ENCODE data around the gene HCAR1. TPM values are rescaled to one million over a fixed set of nuclear protein-coding genes. Genes with fewer than 3 reads are reported as not detected.
"Not testable (repeated sequence)": the region's sequence is repeated elsewhere in the genome, so short reads cannot be mapped to it uniquely, and the experiment has no call there.

HCAR1 gene
- total RNA-seq, 4 donors from 2014 or later: under 0.01 to 1.8 (median 1.1) TPM

GRCh38 chr12:122681814-122682213, 48.8 kb downstream of the HCAR1 start:
- no peaks in the 10 kb centered on the region for H3K27me3 ChIP-seq
- peaks cover 0 to 13% (median 0%) of the 10 kb centered on the region in 4 donors for H3K4me1 ChIP-seq
- no peak overlapping the region for H3K27ac ChIP-seq
- H3K36me3 ChIP-seq: no peaks in the 10 kb centered on the region
- WGBS, 2 donors: 75 to 80% methylated on average over 4 of the region's 4 CpGs
- H3K9me3 ChIP-seq: no peaks in the 10 kb centered on the region
- no peak for DNase-seq (ENCODE audit: low spot score in 2 of 2)
- TF ChIP-seq EP300 (IDR thresholded peaks at IDR 0.05) (no peak), POLR2A (IDR thresholded peaks at IDR 0.05) (no peak), CTCF (IDR thresholded peaks at IDR 0.05) (no peak)
- H3K4me3 ChIP-seq: no peak overlapping the region

DNA sequence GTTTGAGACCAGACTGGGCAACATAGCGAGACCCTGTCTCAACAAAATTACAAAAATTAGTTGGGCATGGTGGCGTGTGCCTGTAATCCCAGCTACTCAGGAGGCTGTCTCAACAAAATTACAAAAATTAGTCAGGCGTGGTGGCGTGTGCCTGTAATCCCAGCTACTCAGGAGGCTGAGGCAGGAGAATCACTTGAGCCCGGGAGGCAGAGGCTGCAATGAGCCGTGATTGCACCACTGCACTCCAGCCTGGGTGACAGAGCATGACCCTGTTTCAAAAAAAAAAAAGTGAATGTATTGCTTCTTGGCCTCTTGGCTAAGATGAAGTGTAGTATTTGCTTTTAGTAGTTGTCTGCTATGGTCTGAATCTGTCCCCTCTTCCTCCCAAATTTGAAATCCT, 49.7 kb downstream of the HCAR1 start:
- 93 to 95% methylated on average over 6 of the region's 6 CpGs for WGBS, 2 donors
- not testable (repeated sequence) for H3K4me3 ChIP-seq; H3K9me3 ChIP-seq; DNase-seq (ENCODE audit: low spot score in 2 of 2); H3K27me3 ChIP-seq; H3K36me3 ChIP-seq; H3K27ac ChIP-seq
- H3K4me1 ChIP-seq: peaks cover 0 to 13% (median 0%) of the 10 kb centered on the region in 4 donors

DNA sequence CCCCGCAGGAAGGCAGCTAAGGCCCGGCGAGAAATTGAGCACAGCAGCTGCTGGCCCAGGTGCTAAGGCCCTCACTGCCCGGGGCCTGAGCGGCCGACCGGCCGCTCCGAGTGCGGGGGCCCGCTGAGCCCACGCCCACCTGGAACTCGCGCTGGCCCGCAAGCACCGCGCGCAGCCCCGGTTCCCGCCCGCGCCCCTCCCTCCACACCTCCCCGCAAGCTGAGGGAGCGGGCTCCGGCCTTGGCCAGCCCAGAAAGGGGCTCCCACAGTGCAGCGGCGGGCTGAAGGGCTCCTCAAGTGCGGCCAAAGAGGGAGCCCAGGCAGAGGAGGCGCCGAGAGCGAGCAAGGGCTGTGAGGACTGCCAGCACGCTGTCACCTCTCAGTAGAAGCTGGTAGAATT, 53.9 kb downstream of the HCAR1 start:
- H3K27me3 ChIP-seq; DNase-seq (ENCODE audit: low spot score in 2 of 2); H3K27ac ChIP-seq; H3K9me3 ChIP-seq; H3K36me3 ChIP-seq; H3K4me3 ChIP-seq: not testable (repeated sequence)
- peaks cover 0 to 19% (median 0%) of the 10 kb centered on the region in 4 donors for H3K4me1 ChIP-seq
- WGBS, 2 donors: 96% methylated on average over 7 to 29 of the region's 32 CpGs

Small RNAs within 50 kb of the gene (small RNA-seq; reads per million reads assigned to genes)
- gene AC026333.2: not detected
- not detected for gene RF00019

Other genes starting within 250 kb of the HCAR1 start
- 10 to 100 TPM; 22.2 to 32.6 (median 27.4) TPM for gene ZCCHC8, start 229.9 kb downstream of the HCAR1 start, total RNA-seq
- gene RSRC2, start 203.9 kb downstream of the HCAR1 start, total RNA-seq: 100 to 1,000 TPM in 1 of 4 donors, 10 to 100 TPM in 3; 66.6 to 128 (median 80.7) TPM
- 10 to 100 TPM; 14.2 to 27.8 (median 19.7) TPM for gene KNTC1, start 203.6 kb downstream of the HCAR1 start, total RNA-seq
- gene HCAR2, start 27.5 kb downstream of the HCAR1 start, total RNA-seq: 1 to 10 TPM in 3 of 4 donors, not detected in 1; 2.3 to 6.3 (median 3.3) TPM
- gene HCAR3, start 14.0 kb downstream of the HCAR1 start, total RNA-seq: under 1 TPM in 1 of 4 donors, not detected in 3; 0.42 TPM
- 10 to 100 TPM; 12.6 to 25.1 (median 17.3) TPM for gene DENR, start 22.0 kb upstream of the HCAR1 start, total RNA-seq
- 1 to 10 TPM in 2 of 4 donors, under 1 TPM in 2; 0.78 to 1.5 (median 1.2) TPM for gene CCDC62, start 43.7 kb upstream of the HCAR1 start, total RNA-seq
- 10 to 100 TPM; 10.3 to 22.5 (median 16.9) TPM for gene HIP1R, start 104.6 kb upstream of the HCAR1 start, total RNA-seq
- gene VPS37B, start 165.3 kb upstream of the HCAR1 start, total RNA-seq: 10 to 100 TPM; 24.5 to 28.4 (median 25.8) TPM
- gene ABCB9, start 235.6 kb upstream of the HCAR1 start, total RNA-seq: 10 to 100 TPM in 1 of 4 donors, 1 to 10 TPM in 3; 4.2 to 11.4 (median 6.0) TPM
- gene OGFOD2, start 244.4 kb upstream of the HCAR1 start, total RNA-seq: 10 to 100 TPM in 3 of 4 donors, 1 to 10 TPM in 1; 7.2 to 19.8 (median 13.4) TPM
- 100 to 1,000 TPM; 197 to 338 (median 251) TPM for gene ARL6IP4, start 249.8 kb upstream of the HCAR1 start, total RNA-seq

Data from tibial nerve (tissue), 4 donors.